Sigmoid colon (tissue), 7 donors: ENCODE measurements around the gene GEN1. TPM values are rescaled to one million over a fixed set of nuclear protein-coding genes. Genes with fewer than 3 reads are reported as not detected.

Experiments
- DNase-seq: peaks from one replicate; pipeline ENCODE4 v3.0.0-alpha.2; 2019
- H3K27ac ChIP-seq, 4 donors: fragments of 200-600 bp; sonication (generic); one replicate each; pipeline ENCODE4 v1.5.1; 2016 to 2019; ENCODE audit warnings: mild to moderate bottlenecking in 1 of 4
- H3K27me3 ChIP-seq, 3 donors: fragments of 200-600 bp; sonication (generic); one replicate each; pipeline ENCODE4 v1.5.1; 2019; ENCODE audit warnings: mild to moderate bottlenecking in 1 of 3
- H3K36me3 ChIP-seq, 4 donors: fragments of 200-600 bp; sonication (generic); one replicate each; pipeline ENCODE4 v1.5.1; 2016 to 2019
- H3K4me1 ChIP-seq, 4 donors: fragments of 200-600 bp; sonication (generic); one replicate each; pipeline ENCODE4 v1.5.1; 2017 to 2019
- H3K4me3 ChIP-seq, 4 donors: fragments of 200-600 bp; sonication (generic); one replicate each; pipeline ENCODE4 v1.5.1; 2017 to 2019; ENCODE audit warnings: mild to moderate bottlenecking in 2 of 4, moderate library complexity in 1 of 4
- H3K9me3 ChIP-seq, 4 donors: fragments of 200-600 bp in 3 of 4; sonication (generic) in 3 of 4; one replicate each; pipeline versions ENCODE4 v1.5.1 to v1.6.1; 2013 to 2019
- EP300 ChIP-seq, 4 donors: sonication (generic); formaldehyde crosslinking; IDR thresholded peaks; one replicate each; pipeline ENCODE4 v1.6.1; 2017; ENCODE audit warnings: antibody characterized with exemption in 4 of 4
- POLR2A ChIP-seq, 2 donors: fragments of 450-650 bp; IDR thresholded peaks; one replicate each; pipeline ENCODE4 v1.6.1; 2016; ENCODE audit warnings: antibody characterized with exemption in 2 of 2, mild to moderate bottlenecking in 2 of 2, moderate library complexity in 2 of 2
- POLR2AphosphoS5 ChIP-seq, 4 donors: sonication (generic); formaldehyde crosslinking; IDR thresholded peaks; one replicate each; pipeline ENCODE4 v1.6.1; 2017; ENCODE audit warnings: antibody characterized with exemption in 4 of 4
- WGBS, 2 donors: extraction: QIAGEN DNeasy Blood & Tissue Kit; methylation state at CpG; one replicate each; pipeline ENCODE4 v1.1.7; 2013; 5-methylcytosine and 5-hydroxymethylcytosine counted together
- intact Hi-C: fragments of 100-400 bp; cut with DNase I; formaldehyde crosslinking; loops from one replicate; pipeline ENCODE4 v1.15.1; 2023
- polyA plus RNA-seq, 3 donors: library from polyadenylated mRNA; stranded (reverse); fragments of 200-250 nt; gene quantifications; one replicate each; pipeline ENCODE4 v1.2.3, GENCODE V29; 2013
- total RNA-seq, 4 donors: library from RNA; depleted of rRNA; stranded (reverse); fragments of >200 nt; gene quantifications; one replicate each; pipeline ENCODE4 v1.1.0, GENCODE V29; 2016
- TF ChIP-seq, protein P1 (sequence below), 4 experiments: fragments of 450-650 bp in 3 of 4; fragments of 200-600 bp in 1 of 4; IDR thresholded peaks; one replicate each; pipeline ENCODE4 v1.5.1; 2016 to 2019; ENCODE audit warnings: antibody characterized with exemption in 4 of 4, mild to moderate bottlenecking in 3 of 4, moderate library complexity in 2 of 4
- donor health status: healthy with polysubstance abuse.
- donor health status: Bipolar disorder and iron deficiency.
- donor health status: healthy.

The GEN1 gene
- total and polyA plus RNA-seq, 7 donors: 0.49 to 9.0 (median 2.8) TPM

DNA sequence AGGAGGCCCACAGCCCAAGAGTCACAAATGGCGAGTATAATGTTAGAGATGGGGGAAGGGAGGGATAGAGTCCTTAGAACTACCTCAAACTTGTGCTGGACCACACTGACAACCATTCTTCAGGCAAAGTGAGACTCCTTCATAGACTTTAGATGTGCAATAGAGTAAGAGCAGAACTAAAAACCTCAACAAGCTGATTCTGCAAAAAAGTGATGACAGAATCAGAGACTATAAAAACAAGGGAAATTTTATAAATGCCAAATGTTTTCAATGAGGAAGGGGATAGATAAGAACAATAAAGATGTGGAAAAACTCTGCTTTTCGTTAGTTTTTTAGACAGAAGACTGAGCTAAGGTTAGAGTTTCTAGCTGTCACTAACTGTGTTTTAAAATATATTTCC, 18.1 kb upstream of the GEN1 start:
- H3K27me3 ChIP-seq: no peaks in the 10 kb centered on the region
- TF ChIP-seq POLR2AphosphoS5 (IDR thresholded peaks at IDR 0.05) (no peak), EP300 (IDR thresholded peaks at IDR 0.05) (no peak), POLR2A (IDR thresholded peaks at IDR 0.05) (no peak)
- TF ChIP-seq, protein P1, sequence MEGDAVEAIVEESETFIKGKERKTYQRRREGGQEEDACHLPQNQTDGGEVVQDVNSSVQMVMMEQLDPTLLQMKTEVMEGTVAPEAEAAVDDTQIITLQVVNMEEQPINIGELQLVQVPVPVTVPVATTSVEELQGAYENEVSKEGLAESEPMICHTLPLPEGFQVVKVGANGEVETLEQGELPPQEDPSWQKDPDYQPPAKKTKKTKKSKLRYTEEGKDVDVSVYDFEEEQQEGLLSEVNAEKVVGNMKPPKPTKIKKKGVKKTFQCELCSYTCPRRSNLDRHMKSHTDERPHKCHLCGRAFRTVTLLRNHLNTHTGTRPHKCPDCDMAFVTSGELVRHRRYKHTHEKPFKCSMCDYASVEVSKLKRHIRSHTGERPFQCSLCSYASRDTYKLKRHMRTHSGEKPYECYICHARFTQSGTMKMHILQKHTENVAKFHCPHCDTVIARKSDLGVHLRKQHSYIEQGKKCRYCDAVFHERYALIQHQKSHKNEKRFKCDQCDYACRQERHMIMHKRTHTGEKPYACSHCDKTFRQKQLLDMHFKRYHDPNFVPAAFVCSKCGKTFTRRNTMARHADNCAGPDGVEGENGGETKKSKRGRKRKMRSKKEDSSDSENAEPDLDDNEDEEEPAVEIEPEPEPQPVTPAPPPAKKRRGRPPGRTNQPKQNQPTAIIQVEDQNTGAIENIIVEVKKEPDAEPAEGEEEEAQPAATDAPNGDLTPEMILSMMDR (IDR thresholded peaks at IDR 0.05): no peak
- no peak for DNase-seq
- H3K4me3 ChIP-seq: no peak overlapping the region
- WGBS, 2 donors: 94 to 96% methylated on average over 2 of the region's 2 CpGs
- peaks cover 0 to 78% (median 13%) of the 10 kb centered on the region in 4 donors for H3K36me3 ChIP-seq
- H3K9me3 ChIP-seq: no peaks in the 10 kb centered on the region
- intact Hi-C loops: no loop called here
- H3K27ac ChIP-seq: no peak overlapping the region
- no peaks in the 10 kb centered on the region for H3K4me1 ChIP-seq

GRCh38 chr2:17736989-17737388, 16.9 kb upstream of the GEN1 start:
- WGBS, 2 donors: 92 to 98% methylated on average over 1 of the region's 1 CpG
- no peaks in the 10 kb centered on the region for H3K27me3 ChIP-seq
- H3K4me3 ChIP-seq: no peak overlapping the region
- no peaks in the 10 kb centered on the region for H3K4me1 ChIP-seq
- DNase-seq: no peak
- no peaks in the 10 kb centered on the region for H3K9me3 ChIP-seq
- H3K27ac ChIP-seq: no peak overlapping the region
- TF ChIP-seq, protein P1 (IDR thresholded peaks at IDR 0.05): no peak
- TF ChIP-seq POLR2AphosphoS5 (IDR thresholded peaks at IDR 0.05): no peak
- TF ChIP-seq EP300 (IDR thresholded peaks at IDR 0.05): no peak
- TF ChIP-seq POLR2A (IDR thresholded peaks at IDR 0.05): no peak
- peaks cover 0 to 75% (median 13%) of the 10 kb centered on the region in 4 donors for H3K36me3 ChIP-seq
- intact Hi-C loops: no loop called here

- DNase-seq: no peak
- 97 to 98% methylated on average over 2 of the region's 2 CpGs for WGBS, 2 donors
- Histone ChIP-seq H3K4me1 (no peaks in the 10 kb centered on the region), H3K27me3 (no peaks in the 10 kb centered on the region), H3K9me3 (no peaks in the 10 kb centered on the region), H3K4me3 (no peak overlapping the region), H3K27ac (no peak overlapping the region), H3K36me3 (peaks cover 0 to 60% (median 14%) of the 10 kb centered on the region in 4 donors)
- intact Hi-C loops: no loop called here
- TF ChIP-seq, protein P1 (IDR thresholded peaks at IDR 0.05): no peak
- TF ChIP-seq POLR2A (IDR thresholded peaks at IDR 0.05): no peak
- no peak for TF ChIP-seq POLR2AphosphoS5 (IDR thresholded peaks at IDR 0.05)
Observed at GRCh38 chr2:17740203-17740602, 13.7 kb upstream of the GEN1 start.

- H3K36me3 ChIP-seq: peaks cover 0 to 16% (median 7%) of the 10 kb centered on the region in 4 donors
- no peak overlapping the region for H3K27ac ChIP-seq
- no peaks in the 10 kb centered on the region for H3K9me3 ChIP-seq
- no peak for DNase-seq
- no peak for TF ChIP-seq EP300 (IDR thresholded peaks at IDR 0.05)
- no peak for TF ChIP-seq POLR2A (IDR thresholded peaks at IDR 0.05)
- no peak for TF ChIP-seq POLR2AphosphoS5 (IDR thresholded peaks at IDR 0.05)
- TF ChIP-seq, protein P1 (IDR thresholded peaks at IDR 0.05): no peak
- H3K27me3 ChIP-seq: no peaks in the 10 kb centered on the region
- 88 to 91% methylated on average over 4 of the region's 4 CpGs for WGBS, 2 donors
- no peak overlapping the region for H3K4me3 ChIP-seq
- peaks cover 0 to 10% (median 7%) of the 10 kb centered on the region in 4 donors for H3K4me1 ChIP-seq
- intact Hi-C loops: no loop called here
Observed at GRCh38 chr2:17747684-17748452, 6.1 kb upstream of the GEN1 start.
